Lower leg skin (tissue), 4 donors: ENCODE measurements around the gene KRTAP5-1. TPM values are rescaled to one million over a fixed set of nuclear protein-coding genes. Genes with fewer than 3 reads are reported as not detected.
"Not testable (repeated sequence)": the region's sequence is repeated elsewhere in the genome, so short reads cannot be mapped to it uniquely, and the experiment has no call there.

Experiments
- DNase-seq, 2 donors: peaks; one replicate each; pipeline ENCODE4 v3.0.0-alpha.2; 2019; ENCODE audit warnings: low spot score in 2 of 2
- H3K4me3 ChIP-seq: fragments of 200-600 bp; sonication (generic); 2 replicates; pipeline ENCODE4 v1.5.1; 2017; ENCODE audit warnings: mild to moderate bottlenecking, low read depth; ENCODE audit not compliant: poor library complexity, severe bottlenecking
- CTCF ChIP-seq, 3 donors: fragments of 450-650 bp; IDR thresholded peaks; one replicate each; pipeline ENCODE4 v1.5.1; 2016; ENCODE audit warnings: antibody characterized with exemption in 3 of 3, mild to moderate bottlenecking in 3 of 3, moderate library complexity in 2 of 3
- POLR2A ChIP-seq, 2 donors: fragments of 450-650 bp; IDR thresholded peaks; one replicate each; pipeline ENCODE4 v1.6.1; 2016 to 2017; ENCODE audit warnings: antibody characterized with exemption in 2 of 2, mild to moderate bottlenecking in 1 of 2, moderate library complexity in 1 of 2
- WGBS, 2 donors: methylation state at CpG; one replicate each; pipeline ENCODE4 v1.1.5; 2018; 5-methylcytosine and 5-hydroxymethylcytosine counted together
- intact Hi-C: fragments of 100-400 bp; cut with DNase I; formaldehyde crosslinking; loops from one replicate; pipeline ENCODE4 v1.15.0; 2023; ENCODE audit warnings: low total_unique reads
- total RNA-seq, 4 donors: library from RNA; depleted of rRNA; stranded (reverse); fragments of >200 nt; gene quantifications; one replicate each; pipeline ENCODE4 v1.1.0, GENCODE V29; 2016

Gene KRTAP5-1
- total RNA-seq, 4 donors from 2014 or later: 8.1 TPM; not detected in 3

GRCh38 chr11:1604181-1604580, 19.1 kb upstream of the KRTAP5-1 start:
- DNase-seq: no peak
- no peak overlapping the region for H3K4me3 ChIP-seq
- TF ChIP-seq CTCF (IDR thresholded peaks at IDR 0.05): no peak
- no peak for TF ChIP-seq POLR2A (IDR thresholded peaks at IDR 0.05)
- intact Hi-C loops: no loop called here
- 85 to 94% methylated on average over 6 to 11 of the region's 11 CpGs for WGBS, 2 donors

GRCh38 chr11:1603629-1604028, 18.5 kb upstream of the KRTAP5-1 start:
- WGBS, 2 donors: 77 to 87% methylated on average over 1 of the region's 1 CpG
- intact Hi-C loops: no loop called here
- H3K4me3 ChIP-seq: no peak overlapping the region
- DNase-seq: no peak
- TF ChIP-seq POLR2A (IDR thresholded peaks at IDR 0.05) (no peak), CTCF (IDR thresholded peaks at IDR 0.05) (no peak)

GRCh38 chr11:1601663-1602062, 16.6 kb upstream of the KRTAP5-1 start:
- H3K4me3 ChIP-seq, intact Hi-C loops, DNase-seq: not testable (repeated sequence)
- WGBS, 2 donors: 71 to 73% methylated on average over 3 of the region's 3 CpGs

- no peak for TF ChIP-seq CTCF (IDR thresholded peaks at IDR 0.05)
- WGBS, 2 donors: 73 to 82% methylated on average over 5 of the region's 5 CpGs
- H3K4me3 ChIP-seq: no peak overlapping the region
- intact Hi-C loops: no loop called here
- no peak for DNase-seq
These were observed 15.5 kb upstream of the KRTAP5-1 start for GRCh38 chr11:1600626-1601025.

GRCh38 chr11:1598816-1599215, 13.7 kb upstream of the KRTAP5-1 start:
- 43 to 56% methylated on average over 5 to 6 of the region's 6 CpGs for WGBS, 2 donors
- H3K4me3 ChIP-seq: no peak overlapping the region
- intact Hi-C loops: no loop called here
- TF ChIP-seq POLR2A (IDR thresholded peaks at IDR 0.05) (no peak), CTCF (IDR thresholded peaks at IDR 0.05) (no peak)
- DNase-seq: no peak

- H3K4me3 ChIP-seq, intact Hi-C loops, DNase-seq: not testable (repeated sequence)
- WGBS, 2 donors: 76 to 87% methylated on average over 3 of the region's 3 CpGs
These were observed 13.3 kb upstream of the KRTAP5-1 start for GRCh38 chr11:1598406-1598805.

GRCh38 chr11:1597994-1598380, 12.9 kb upstream of the KRTAP5-1 start, which contains the start of gene KRTAP5-2:
Gene KRTAP5-2, minus strand, starts transcription at chr11:1598294. Its CDS starts 44 bp downstream, at chr11:1598250.
- no peak for TF ChIP-seq CTCF (IDR thresholded peaks at IDR 0.05)
- no peak for TF ChIP-seq POLR2A (IDR thresholded peaks at IDR 0.05)
- WGBS, 2 donors: 50 to 59% methylated on average over 1 to 3 of the region's 4 CpGs
- no peak for DNase-seq

More at GRCh38 chr11:1597994-1598380, 12.9 kb upstream of the KRTAP5-1 start, which contains the start of gene KRTAP5-2:
- intact Hi-C loops: no loop called here
- H3K4me3 ChIP-seq: no peak within 1 kb of the TSS
